Thyroid gland (tissue), 4 donors: Measurements from ENCODE around the gene INPP5A. TPM values are rescaled to one million over a fixed set of nuclear protein-coding genes. Genes with fewer than 3 reads are reported as not detected.

Experiments used
- DNase-seq, 2 donors: peaks; one replicate each; pipeline ENCODE4 v3.0.0-alpha.2; 2019
- H3K27ac ChIP-seq, 3 donors: fragments of 200-600 bp; sonication (generic); 1 replicate in 2 of 3; 2 replicates in 1 of 3; pipeline ENCODE4 v1.5.1; 2016 to 2019; ENCODE audit warnings: mild to moderate bottlenecking in 1 of 3, moderate library complexity in 1 of 3
- H3K27me3 ChIP-seq: fragments of 200-600 bp; sonication (generic); one replicate; pipeline ENCODE4 v1.5.1; 2019
- H3K36me3 ChIP-seq, 2 donors: fragments of 200-600 bp; sonication (generic); one replicate each; pipeline ENCODE4 v1.5.1; 2016 to 2019
- H3K4me1 ChIP-seq, 2 donors: fragments of 200-600 bp; sonication (generic); one replicate each; pipeline ENCODE4 v1.5.1; 2017 to 2019
- H3K4me3 ChIP-seq, 3 donors: fragments of 200-600 bp; sonication (generic); replicated peaks in 1 of 3; 1 replicate in 2 of 3; 2 replicates in 1 of 3; pipeline ENCODE4 v1.5.1; 2016; ENCODE audit warnings: mild to moderate bottlenecking in 1 of 3
- H3K9me3 ChIP-seq: fragments of 200-600 bp; sonication (generic); one replicate; pipeline ENCODE4 v1.5.1; 2017
- CTCF ChIP-seq, 6 experiments: fragments of 200-600 bp in 3 of 6; fragments of 450-650 bp in 3 of 6; sonication (generic) in 3 of 6; IDR thresholded peaks; one replicate each; pipeline ENCODE4 v1.5.1; 2016 to 2019; ENCODE audit warnings: antibody characterized with exemption in 6 of 6, mild to moderate bottlenecking in 2 of 6, inconsistent platforms in 1 of 6, moderate library complexity in 1 of 6
- POLR2A ChIP-seq, 2 donors: fragments of 450-650 bp; IDR thresholded peaks; one replicate each; pipeline ENCODE4 v1.6.1; 2017; ENCODE audit warnings: antibody characterized with exemption in 2 of 2, mild to moderate bottlenecking in 2 of 2, moderate library complexity in 1 of 2
- WGBS, 2 donors: methylation state at CpG; one replicate each; pipeline ENCODE4 v1.1.5; 2017; 5-methylcytosine and 5-hydroxymethylcytosine counted together
- intact Hi-C: fragments of 100-400 bp; cut with DNase I; formaldehyde crosslinking; loops from one replicate; pipeline ENCODE4 v1.15.1; 2023
- total RNA-seq, 4 donors: library from RNA; depleted of rRNA; stranded (reverse); fragments of >200 nt; gene quantifications; one replicate each; pipeline ENCODE4 v1.2.3, GENCODE V29; 2016

The INPP5A gene
- total RNA-seq, 4 donors from 2014 or later, result 30.4 to 75.8 (median 41.1) TPM

- TF ChIP-seq POLR2A (IDR thresholded peaks at IDR 0.05) (no peak), CTCF (IDR thresholded peaks at IDR 0.05) (no peak)
- WGBS, 2 donors, result 54 to 56% methylated on average over 9 to 10 of the region's 11 CpGs
- Histone ChIP-seq H3K9me3 (no peaks in the 10 kb centered on the region), H3K4me3 (no peak overlapping the region), H3K36me3 (no peaks in the 10 kb centered on the region), H3K27me3 (no peaks in the 10 kb centered on the region), H3K27ac (no peak overlapping the region), H3K4me1 (peaks cover 7 to 18% of the 10 kb centered on the region in 2 donors)
- intact Hi-C loops, result no loop called here
- no peak for DNase-seq
Measured at GRCh38 chr10:132528064-132528691, 9.4 kb upstream of the INPP5A start.

- Histone ChIP-seq H3K4me1 (peaks cover 27 to 45% of the 10 kb centered on the region in 2 donors), H3K4me3 (no peak overlapping the region), H3K36me3 (no peaks in the 10 kb centered on the region), H3K27ac (peak overlapping the region; percentile 19 to 81 (median 66)), H3K27me3 (no peaks in the 10 kb centered on the region), H3K9me3 (no peaks in the 10 kb centered on the region)
- DNase-seq, result no peak
- intact Hi-C loops, result loop anchor here (10.0 kb wide), 1 partner anchor 227 kb away; the partner anchor contains the start of gene STK32C
- TF ChIP-seq POLR2A (IDR thresholded peaks at IDR 0.05) (no peak), CTCF (IDR thresholded peaks at IDR 0.05) (no peak)
- WGBS, 2 donors, result 80 to 87% methylated on average over 6 of the region's 6 CpGs
Measured at GRCh38 chr10:132532179-132532578, 5.4 kb upstream of the INPP5A start.

GRCh38 chr10:132532749-132533560 is 4.6 kb upstream of the INPP5A start:
- Histone ChIP-seq H3K4me1 (peaks cover 27 to 37% of the 10 kb centered on the region in 2 donors), H3K27me3 (no peaks in the 10 kb centered on the region), H3K36me3 (no peaks in the 10 kb centered on the region), H3K4me3 (no peak overlapping the region), H3K9me3 (no peaks in the 10 kb centered on the region), H3K27ac (peak overlapping the region; percentile 19 to 81 (median 66))
- 46 to 55% methylated on average over 14 of the region's 14 CpGs for whole genome bisulfite sequencing, 2 donors
- TF ChIP-seq POLR2A (IDR thresholded peaks at IDR 0.05), result no peak
- no peak for TF ChIP-seq CTCF (IDR thresholded peaks at IDR 0.05)
- intact Hi-C loops, result loop anchor here (10.0 kb wide), 1 partner anchor 228 kb away; the partner anchor contains the start of gene STK32C
- peak; percentile 78 to 80 for DNase-seq

- 64 to 69% methylated on average over 11 to 12 of the region's 12 CpGs for WGBS, 2 donors
- H3K36me3 ChIP-seq, result no peaks in the 10 kb centered on the region
- H3K27ac ChIP-seq, result peak overlapping the region; percentile 19 to 81 (median 66)
- no peaks in the 10 kb centered on the region for H3K27me3 ChIP-seq
- peaks cover 34 to 43% of the 10 kb centered on the region in 2 donors for H3K4me1 ChIP-seq
- H3K4me3 ChIP-seq, result no peak overlapping the region
- intact Hi-C loops, result loop anchor here (10.0 kb wide), 1 partner anchor 229 kb away; the partner anchor contains the start of gene STK32C
- no peaks in the 10 kb centered on the region for H3K9me3 ChIP-seq
- peak; percentile 46 to 48 for DNase-seq
- no peak for TF ChIP-seq POLR2A (IDR thresholded peaks at IDR 0.05)
- no peak for TF ChIP-seq CTCF (IDR thresholded peaks at IDR 0.05)
Measured at GRCh38 chr10:132533571-132534260, 3.9 kb upstream of the INPP5A start.
